ENCODE measurements around the gene JAGN1. TPM values are rescaled to one million over a fixed set of nuclear protein-coding genes. Genes with fewer than 3 reads are reported as not detected.

JAGN1 gene
- total and polyA plus RNA-seq, 9 of the 15 experiments (the other 6 are each of a cell fraction or from before 2014, with no cell fraction given): 31.6 to 77.8 (median 40.3) TPM

DNA sequence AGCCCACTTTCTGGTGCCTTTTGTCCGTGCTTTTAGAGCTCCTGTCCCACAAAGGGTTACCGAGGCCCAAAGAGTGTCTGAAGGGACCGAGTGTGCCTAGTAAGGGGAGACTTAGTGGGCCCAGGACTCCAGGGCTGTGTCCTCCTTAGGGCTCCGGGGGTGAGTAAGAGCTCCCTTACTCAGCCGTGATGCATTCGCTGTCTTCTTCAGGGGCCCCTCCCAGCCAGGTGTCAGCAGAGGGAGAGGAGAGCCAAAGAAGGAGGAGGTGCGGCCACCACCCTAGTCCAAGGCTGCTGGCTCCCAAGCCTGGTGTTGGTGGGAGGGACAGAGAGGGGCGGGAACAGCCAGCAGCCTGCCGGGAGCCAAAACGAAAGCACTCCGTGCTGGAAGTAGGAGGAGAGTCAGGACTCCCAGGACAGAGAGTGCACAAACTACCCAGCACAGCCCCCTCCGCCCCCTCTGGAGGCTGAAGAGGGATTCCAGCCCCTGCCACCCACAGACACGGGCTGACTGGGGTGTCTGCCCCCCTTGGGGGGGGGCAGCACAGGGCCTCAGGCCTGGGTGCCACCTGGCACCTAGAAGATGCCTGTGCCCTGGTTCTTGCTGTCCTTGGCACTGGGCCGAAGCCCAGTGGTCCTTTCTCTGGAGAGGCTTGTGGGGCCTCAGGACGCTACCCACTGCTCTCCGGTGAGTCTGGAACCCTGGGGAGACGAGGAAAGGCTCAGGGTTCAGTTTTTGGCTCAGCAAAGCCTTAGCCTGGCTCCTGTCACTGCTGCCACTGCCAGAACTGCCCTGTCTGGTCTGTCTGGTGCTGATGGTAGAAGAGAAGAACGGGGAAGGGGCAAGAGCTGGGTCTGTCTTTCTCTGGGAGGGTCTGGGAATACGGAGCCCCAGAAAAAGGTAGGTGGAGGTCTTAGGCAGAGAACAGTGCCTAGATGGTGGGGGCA, 26.6 kb downstream of the JAGN1 start, which contains the start of gene IL17RC (continued):
- TF ChIP-seq ZBTB1 (CRISPR knock-in tag; IDR thresholded peaks at IDR 0.05; ENCODE audit: borderline replicate concordance, low read depth) (no peak), TCF7L2 (IDR thresholded peaks at IDR 0.05; ENCODE audit: low read depth, low read length) (no peak), FOXJ3 (CRISPR knock-in tag; IDR thresholded peaks at IDR 0.05) (no peak), SLC30A9 (CRISPR knock-in tag; IDR thresholded peaks at IDR 0.05) (no peak), STAT5B (CRISPR knock-in tag; IDR thresholded peaks at IDR 0.05) (no peak), HMG20B (CRISPR knock-in tag; IDR thresholded peaks at IDR 0.05) (no peak), HCFC1 (IDR thresholded peaks at IDR 0.05; ENCODE audit: low read depth, low read length) (no peak), RBFOX2 (IDR thresholded peaks at IDR 0.05; ENCODE audit: low read depth, low read length) (peak; percentile 68), BRCA1 (IDR thresholded peaks at IDR 0.05) (no peak), BRCA1 (CRISPR knock-in tag; IDR thresholded peaks at IDR 0.05) (no peak; the same call in 1 of the 2 replicates), ZNF668 (CRISPR knock-in tag; IDR thresholded peaks at IDR 0.05) (no peak), POLR3G (IDR thresholded peaks at IDR 0.05; ENCODE audit: extremely low read depth, insufficient read length, insufficient replicate concordance) (no peak), ARID2 (IDR thresholded peaks at IDR 0.05) (no peak), ETV1 (tag; conservative IDR thresholded peaks at IDR 0.05; ENCODE audit: low read depth) (no peak), IRF2 (CRISPR knock-in tag; IDR thresholded peaks at IDR 0.05) (no peak), EP300 (IDR thresholded peaks at IDR 0.05; ENCODE audit: low read length) (no peak; the same call in 1 of the 2 replicates), ATF4 (CRISPR knock-in tag; IDR thresholded peaks at IDR 0.05) (no peak), ZNF644 (tag; IDR thresholded peaks at IDR 0.05; ENCODE audit: low read depth) (no peak)
- TF ChIP-seq, protein P1, sequence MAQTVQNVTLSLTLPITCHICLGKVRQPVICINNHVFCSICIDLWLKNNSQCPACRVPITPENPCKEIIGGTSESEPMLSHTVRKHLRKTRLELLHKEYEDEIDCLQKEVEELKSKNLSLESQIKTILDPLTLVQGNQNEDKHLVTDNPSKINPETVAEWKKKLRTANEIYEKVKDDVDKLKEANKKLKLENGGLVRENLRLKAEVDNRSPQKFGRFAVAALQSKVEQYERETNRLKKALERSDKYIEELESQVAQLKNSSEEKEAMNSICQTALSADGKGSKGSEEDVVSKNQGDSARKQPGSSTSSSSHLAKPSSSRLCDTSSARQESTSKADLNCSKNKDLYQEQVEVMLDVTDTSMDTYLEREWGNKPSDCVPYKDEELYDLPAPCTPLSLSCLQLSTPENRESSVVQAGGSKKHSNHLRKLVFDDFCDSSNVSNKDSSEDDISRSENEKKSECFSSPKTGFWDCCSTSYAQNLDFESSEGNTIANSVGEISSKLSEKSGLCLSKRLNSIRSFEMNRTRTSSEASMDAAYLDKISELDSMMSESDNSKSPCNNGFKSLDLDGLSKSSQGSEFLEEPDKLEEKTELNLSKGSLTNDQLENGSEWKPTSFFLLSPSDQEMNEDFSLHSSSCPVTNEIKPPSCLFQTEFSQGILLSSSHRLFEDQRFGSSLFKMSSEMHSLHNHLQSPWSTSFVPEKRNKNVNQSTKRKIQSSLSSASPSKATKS (CRISPR knock-in tag; IDR thresholded peaks at IDR 0.05): no peak
- TF ChIP-seq, protein P2, sequence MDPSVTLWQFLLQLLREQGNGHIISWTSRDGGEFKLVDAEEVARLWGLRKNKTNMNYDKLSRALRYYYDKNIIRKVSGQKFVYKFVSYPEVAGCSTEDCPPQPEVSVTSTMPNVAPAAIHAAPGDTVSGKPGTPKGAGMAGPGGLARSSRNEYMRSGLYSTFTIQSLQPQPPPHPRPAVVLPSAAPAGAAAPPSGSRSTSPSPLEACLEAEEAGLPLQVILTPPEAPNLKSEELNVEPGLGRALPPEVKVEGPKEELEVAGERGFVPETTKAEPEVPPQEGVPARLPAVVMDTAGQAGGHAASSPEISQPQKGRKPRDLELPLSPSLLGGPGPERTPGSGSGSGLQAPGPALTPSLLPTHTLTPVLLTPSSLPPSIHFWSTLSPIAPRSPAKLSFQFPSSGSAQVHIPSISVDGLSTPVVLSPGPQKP (CRISPR knock-in tag; IDR thresholded peaks at IDR 0.05): no peak
- TF ChIP-seq, protein P3, sequence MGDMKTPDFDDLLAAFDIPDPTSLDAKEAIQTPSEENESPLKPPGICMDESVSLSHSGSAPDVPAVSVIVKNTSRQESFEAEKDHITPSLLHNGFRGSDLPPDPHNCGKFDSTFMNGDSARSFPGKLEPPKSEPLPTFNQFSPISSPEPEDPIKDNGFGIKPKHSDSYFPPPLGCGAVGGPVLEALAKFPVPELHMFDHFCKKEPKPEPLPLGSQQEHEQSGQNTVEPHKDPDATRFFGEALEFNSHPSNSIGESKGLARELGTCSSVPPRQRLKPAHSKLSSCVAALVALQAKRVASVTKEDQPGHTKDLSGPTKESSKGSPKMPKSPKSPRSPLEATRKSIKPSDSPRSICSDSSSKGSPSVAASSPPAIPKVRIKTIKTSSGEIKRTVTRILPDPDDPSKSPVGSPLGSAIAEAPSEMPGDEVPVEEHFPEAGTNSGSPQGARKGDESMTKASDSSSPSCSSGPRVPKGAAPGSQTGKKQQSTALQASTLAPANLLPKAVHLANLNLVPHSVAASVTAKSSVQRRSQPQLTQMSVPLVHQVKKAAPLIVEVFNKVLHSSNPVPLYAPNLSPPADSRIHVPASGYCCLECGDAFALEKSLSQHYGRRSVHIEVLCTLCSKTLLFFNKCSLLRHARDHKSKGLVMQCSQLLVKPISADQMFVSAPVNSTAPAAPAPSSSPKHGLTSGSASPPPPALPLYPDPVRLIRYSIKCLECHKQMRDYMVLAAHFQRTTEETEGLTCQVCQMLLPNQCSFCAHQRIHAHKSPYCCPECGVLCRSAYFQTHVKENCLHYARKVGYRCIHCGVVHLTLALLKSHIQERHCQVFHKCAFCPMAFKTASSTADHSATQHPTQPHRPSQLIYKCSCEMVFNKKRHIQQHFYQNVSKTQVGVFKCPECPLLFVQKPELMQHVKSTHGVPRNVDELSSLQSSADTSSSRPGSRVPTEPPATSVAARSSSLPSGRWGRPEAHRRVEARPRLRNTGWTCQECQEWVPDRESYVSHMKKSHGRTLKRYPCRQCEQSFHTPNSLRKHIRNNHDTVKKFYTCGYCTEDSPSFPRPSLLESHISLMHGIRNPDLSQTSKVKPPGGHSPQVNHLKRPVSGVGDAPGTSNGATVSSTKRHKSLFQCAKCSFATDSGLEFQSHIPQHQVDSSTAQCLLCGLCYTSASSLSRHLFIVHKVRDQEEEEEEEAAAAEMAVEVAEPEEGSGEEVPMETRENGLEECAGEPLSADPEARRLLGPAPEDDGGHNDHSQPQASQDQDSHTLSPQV (IDR thresholded peaks at IDR 0.05): no peak

All from K562 (cell line).